K562 treated with DMSO at 1 percent for 24 hours (cell line): ENCODE results near the gene AKR7A2. TPM values are rescaled to one million over a fixed set of nuclear protein-coding genes. Genes with fewer than 3 reads are reported as not detected.

Experiments
- total RNA-seq: library from RNA; unstranded; fragments of 300-600 nt; gene quantifications from 2 replicates; pipeline ENCODE4 v1.2.3, GENCODE V29; 2022; ENCODE audit warnings: low read depth; ENCODE audit not compliant: insufficient read depth

The AKR7A2 gene
- 216 and 233 TPM in 2 replicates for total RNA-seq

GRCh38 chr1:19311931-19312781 lies at the start of gene AKR7A2, which contains the start of gene SLC66A1:
Gene AKR7A2, minus strand, starts transcription at chr1:19312144. Its CDS starts 20 bp downstream, at chr1:19312124.
Gene SLC66A1, plus strand, starts transcription at chr1:19312326. Its CDS starts 5,352 bp downstream, at chr1:19317678.

DNA sequence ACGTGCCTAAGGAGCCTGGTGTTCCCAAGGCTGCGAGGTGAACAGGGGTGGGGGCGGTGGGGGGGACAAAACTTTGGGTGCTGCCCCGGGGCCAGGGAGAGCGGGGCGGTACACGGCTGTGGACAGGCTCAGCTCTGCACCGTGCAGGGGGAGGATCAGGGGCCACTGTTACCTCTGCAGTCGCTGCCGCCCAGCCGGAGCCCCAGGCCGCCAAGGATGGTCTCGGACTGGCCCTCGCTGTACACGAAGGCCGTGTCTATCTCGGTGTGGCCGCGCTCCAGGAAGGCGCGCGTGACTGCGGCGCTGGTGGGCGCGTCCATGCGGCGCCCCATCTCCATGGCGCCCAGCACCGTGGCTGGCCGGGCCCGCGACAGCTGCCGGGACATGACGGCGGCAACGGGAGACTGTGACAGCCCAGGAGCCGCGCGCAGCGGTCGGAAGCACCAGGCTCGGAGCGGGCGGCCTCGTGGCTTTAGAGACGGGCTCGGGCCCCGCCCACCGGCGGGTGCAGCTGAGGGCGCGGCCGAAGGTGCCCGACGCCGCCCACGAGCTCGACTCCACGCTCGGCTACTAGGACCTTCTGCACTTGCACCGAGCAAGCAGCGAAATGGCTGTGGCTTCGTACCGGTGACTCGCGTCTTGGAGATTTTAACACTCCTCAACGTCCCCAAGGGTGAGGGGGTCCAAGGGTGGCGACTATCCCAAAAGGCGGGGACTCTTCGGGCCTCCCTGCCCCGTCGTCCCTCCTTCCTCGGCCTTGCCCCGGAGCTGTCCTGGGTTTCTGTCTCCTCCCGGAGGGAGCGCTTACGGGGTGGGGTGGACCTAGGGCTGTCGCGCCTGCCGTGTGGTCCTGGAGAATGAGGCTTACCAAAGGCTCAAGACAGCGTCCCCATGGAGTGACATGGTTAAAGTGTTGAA lies 23.4 kb downstream of the AKR7A2 start, which contains the start of gene AKR7A3:
Gene AKR7A3 (minus strand): TSS at position 447 of the 918 bp plus-strand sequence. CDS start 61 bp downstream, at position 386.

Other genes starting within 250 kb of the AKR7A2 start
- 202 and 237 TPM in 2 replicates for gene UBR4, start 101.9 kb downstream of the AKR7A2 start, total RNA-seq
- gene EMC1, start 60.6 kb downstream of the AKR7A2 start, total RNA-seq, result 27.3 and 30.9 TPM in 2 replicates
- 27.9 and 29.0 TPM in 2 replicates for gene MRTO4, start 60.3 kb downstream of the AKR7A2 start, total RNA-seq
- 0.85 and 1.7 TPM in 2 replicates for gene AKR7A3, start 23.4 kb downstream of the AKR7A2 start, total RNA-seq
- gene SLC66A1, start 182 bp upstream of the AKR7A2 start, total RNA-seq, result 67.1 and 73.5 TPM in 2 replicates
- 265 and 271 TPM in 2 replicates for gene CAPZB, start 173.4 kb upstream of the AKR7A2 start, total RNA-seq